T follicular helper cell (primary cell): Measurements from ENCODE around the gene LGI1.

Experiments
- DNase-seq: peaks from one replicate; pipeline ENCODE4 v3.0.0-alpha.2; 2020; ENCODE audit warnings: low read depth
- total RNA-seq, 2 experiments: gene quantifications; one replicate each; lab custom pipeline; 2026; lab: John Stamatoyannopoulos, UW

The LGI1 gene
- 0 reads per million in 2 experiments for total RNA-seq

- DNase-seq = no peak
These were observed at the start of gene LGI1 for GRCh38 chr10:93757801-93758507. TSS of gene LGI1 (plus strand) at chr10:93757936. CDS start at chr10:93758145, 209 bp downstream.

- no peak for DNase-seq
These were observed 47.3 kb upstream of the LGI1 start for GRCh38 chr10:93710333-93710909.

- no peak for DNase-seq
These were observed 45.8 kb upstream of the LGI1 start for GRCh38 chr10:93711891-93712290.

- DNase-seq = no peak
These were observed 45.1 kb upstream of the LGI1 start for GRCh38 chr10:93712593-93712992.

- no peak for DNase-seq
These were observed 42.4 kb upstream of the LGI1 start for GRCh38 chr10:93715345-93715744.

- no peak for DNase-seq
These were observed 41.0 kb upstream of the LGI1 start for GRCh38 chr10:93716766-93717165.

GRCh38 chr10:93718937-93719725 is 38.6 kb upstream of the LGI1 start:
- no peak for DNase-seq

GRCh38 chr10:93719901-93720300 is 37.8 kb upstream of the LGI1 start:
- DNase-seq = no peak

- no peak for DNase-seq
These were observed 35.2 kb upstream of the LGI1 start for GRCh38 chr10:93722550-93722949.

- DNase-seq = no peak
These were observed 34.6 kb upstream of the LGI1 start for GRCh38 chr10:93723153-93723552.

- DNase-seq = no peak
These were observed 31.7 kb upstream of the LGI1 start for GRCh38 chr10:93726024-93726423.

- no peak for DNase-seq
These were observed 16.4 kb upstream of the LGI1 start for GRCh38 chr10:93741367-93741766.

- no peak for DNase-seq
These were observed 14.9 kb upstream of the LGI1 start for GRCh38 chr10:93742633-93743349.

- DNase-seq = no peak
These were observed 12.2 kb upstream of the LGI1 start for GRCh38 chr10:93745408-93746065.

- DNase-seq = no peak
These were observed 10.9 kb upstream of the LGI1 start for GRCh38 chr10:93746844-93747284.

GRCh38 chr10:93749218-93749799 is 8.4 kb upstream of the LGI1 start:
- DNase-seq = no peak

- no peak for DNase-seq
These were observed 6.6 kb upstream of the LGI1 start for GRCh38 chr10:93751124-93751523.

GRCh38 chr10:93751832-93752231 is 5.9 kb upstream of the LGI1 start:
- DNase-seq = peak; percentile 2

GRCh38 chr10:93752761-93753160 is 5.0 kb upstream of the LGI1 start:
- DNase-seq = no peak

GRCh38 chr10:93753621-93754250 is 4.0 kb upstream of the LGI1 start:
- no peak for DNase-seq

- DNase-seq = no peak
These were observed 3.0 kb upstream of the LGI1 start for GRCh38 chr10:93754761-93755160.
